ENCODE results near the gene LMTK2.
A peak's percentile ranks its signal among the peaks of the same experiment; 100 is the strongest.

Gene LMTK2

GRCh38 chr7:98251601-98252424, 145.2 kb downstream of the LMTK2 start, which contains the start of gene TECPR1:
Gene TECPR1, minus strand, starts transcription at chr7:98252232. Its CDS starts 6,086 bp downstream, at chr7:98246146.
- Histone ChIP-seq H3K36me3 (ENCODE audit: control insufficient read depth in 4 of 4, insufficient read depth in 4 of 4, low read length in 3 of 4) (peaks cover under 1 to 7% (median 5%) of the 10 kb centered on the region in 4 experiments), H3K27ac (ENCODE audit: insufficient read depth in 1 of 2, low read depth in 1 of 2, low read length in 2 of 2, poor library complexity in 1 of 2, severe bottlenecking in 2 of 2) (peak within 1 kb of the TSS; percentile 46 to 78), H3K27me3 (replicated peaks in 2 of 5; ENCODE audit: control insufficient read depth in 4 of 5, insufficient read depth in 5 of 5, low read length in 4 of 5) (no peaks in the 10 kb centered on the region), H3K4me3 (ENCODE audit: control insufficient read depth in 1 of 7, extremely low read depth in 1 of 7, insufficient read depth in 4 of 7, low read depth in 2 of 7, low read length in 6 of 7) (peak within 1 kb of the TSS; percentile 77 to 95 (median 90)), H3K9me3 (ENCODE audit: control extremely low read depth in 1 of 5, control insufficient read depth in 4 of 5, insufficient read depth in 2 of 5, low read depth in 1 of 5, low read length in 4 of 5) (no peaks in the 10 kb centered on the region), H3K4me1 (ENCODE audit: control extremely low read depth in 1 of 4, control insufficient read depth in 4 of 4, insufficient read depth in 4 of 4, low read length in 3 of 4) (peaks cover 9 to 33% (median 20%) of the 10 kb centered on the region in 4 experiments)
- ChIA-PET POLR2A (no interaction called here), CTCF (interaction anchor here (1.2 kb wide), 1 partner anchor 10 kb away, joined by 3 read pairs; no protein-coding TSS in a partner anchor)
- 0% methylated on average over 60 of the region's 69 CpGs for WGBS (ENCODE audit: insufficient coverage)
- peak; percentile 79 to 88 (median 81) for DNase-seq

- ChIA-PET CTCF (interaction anchor here (1.4 kb wide), 1 partner anchor 15 kb away, joined by 3 read pairs; no protein-coding TSS in a partner anchor), POLR2A (no interaction called here)
- Histone ChIP-seq H3K4me1 (ENCODE audit: control extremely low read depth in 1 of 4, control insufficient read depth in 4 of 4, insufficient read depth in 4 of 4, low read length in 3 of 4) (peaks cover 9 to 33% (median 20%) of the 10 kb centered on the region in 4 experiments), H3K9me3 (ENCODE audit: control extremely low read depth in 1 of 5, control insufficient read depth in 4 of 5, insufficient read depth in 2 of 5, low read depth in 1 of 5, low read length in 4 of 5) (no peaks in the 10 kb centered on the region), H3K4me3 (ENCODE audit: control insufficient read depth in 1 of 7, extremely low read depth in 1 of 7, insufficient read depth in 4 of 7, low read depth in 2 of 7, low read length in 6 of 7) (peak overlapping the region; percentile 77 to 95 (median 90)), H3K27me3 (replicated peaks in 2 of 5; ENCODE audit: control insufficient read depth in 4 of 5, insufficient read depth in 5 of 5, low read length in 4 of 5) (no peaks in the 10 kb centered on the region), H3K27ac (ENCODE audit: insufficient read depth in 1 of 2, low read depth in 1 of 2, low read length in 2 of 2, poor library complexity in 1 of 2, severe bottlenecking in 2 of 2) (peak overlapping the region in 1 of 2 experiments; percentile 73), H3K36me3 (ENCODE audit: control insufficient read depth in 4 of 4, insufficient read depth in 4 of 4, low read length in 3 of 4) (peaks cover 4 to 10% (median 6%) of the 10 kb centered on the region in 4 experiments)
- no peak for DNase-seq
- WGBS (ENCODE audit: insufficient coverage) = 33% methylated on average over 26 of the region's 32 CpGs
Observed at GRCh38 chr7:98252425-98253054, 145.9 kb downstream of the LMTK2 start.

GRCh38 chr7:98254516-98254915, 147.9 kb downstream of the LMTK2 start:
- Histone ChIP-seq H3K9me3 (ENCODE audit: control extremely low read depth in 1 of 5, control insufficient read depth in 4 of 5, insufficient read depth in 2 of 5, low read depth in 1 of 5, low read length in 4 of 5) (no peaks in the 10 kb centered on the region), H3K27me3 (replicated peaks in 2 of 5; ENCODE audit: control insufficient read depth in 4 of 5, insufficient read depth in 5 of 5, low read length in 4 of 5) (no peaks in the 10 kb centered on the region), H3K36me3 (ENCODE audit: control insufficient read depth in 4 of 4, insufficient read depth in 4 of 4, low read length in 3 of 4) (peaks cover 4 to 12% (median 8%) of the 10 kb centered on the region in 4 experiments), H3K4me3 (ENCODE audit: control insufficient read depth in 1 of 7, extremely low read depth in 1 of 7, insufficient read depth in 4 of 7, low read depth in 2 of 7, low read length in 6 of 7) (no peak overlapping the region), H3K4me1 (ENCODE audit: control extremely low read depth in 1 of 4, control insufficient read depth in 4 of 4, insufficient read depth in 4 of 4, low read length in 3 of 4) (peaks cover 9 to 28% (median 20%) of the 10 kb centered on the region in 4 experiments), H3K27ac (ENCODE audit: insufficient read depth in 1 of 2, low read depth in 1 of 2, low read length in 2 of 2, poor library complexity in 1 of 2, severe bottlenecking in 2 of 2) (no peak overlapping the region)
- DNase-seq = no peak
- ChIA-PET CTCF (interaction anchor here (0.7 kb wide), 1 partner anchor 40 kb away, joined by 3 read pairs; no protein-coding TSS in a partner anchor), POLR2A (no interaction called here)
- 100% methylated on average over 4 of the region's 4 CpGs for WGBS (ENCODE audit: insufficient coverage)

- H3K36me3 ChIP-seq (ENCODE audit: control insufficient read depth in 4 of 4, insufficient read depth in 4 of 4, low read length in 3 of 4) = peaks cover 4 to 12% (median 8%) of the 10 kb centered on the region in 4 experiments
- H3K9me3 ChIP-seq (ENCODE audit: control extremely low read depth in 1 of 5, control insufficient read depth in 4 of 5, insufficient read depth in 2 of 5, low read depth in 1 of 5, low read length in 4 of 5) = no peaks in the 10 kb centered on the region
- peaks cover 9 to 28% (median 20%) of the 10 kb centered on the region in 4 experiments for H3K4me1 ChIP-seq (ENCODE audit: control extremely low read depth in 1 of 4, control insufficient read depth in 4 of 4, insufficient read depth in 4 of 4, low read length in 3 of 4)
- WGBS (ENCODE audit: insufficient coverage) = 98% methylated on average over 6 of the region's 11 CpGs
- CTCF ChIA-PET = interaction anchor here (0.7 kb wide), 1 partner anchor 39 kb away, joined by 3 read pairs; no protein-coding TSS in a partner anchor
- no peak overlapping the region for H3K27ac ChIP-seq (ENCODE audit: insufficient read depth in 1 of 2, low read depth in 1 of 2, low read length in 2 of 2, poor library complexity in 1 of 2, severe bottlenecking in 2 of 2)
- no peaks in the 10 kb centered on the region for H3K27me3 ChIP-seq (replicated peaks in 2 of 5; ENCODE audit: control insufficient read depth in 4 of 5, insufficient read depth in 5 of 5, low read length in 4 of 5)
- peak in 2 of 3 donors; percentile 27 to 35 for DNase-seq
- POLR2A ChIA-PET = no interaction called here
- no peak overlapping the region for H3K4me3 ChIP-seq (ENCODE audit: control insufficient read depth in 1 of 7, extremely low read depth in 1 of 7, insufficient read depth in 4 of 7, low read depth in 2 of 7, low read length in 6 of 7)
Observed at GRCh38 chr7:98254951-98255610, 148.4 kb downstream of the LMTK2 start.

- H3K27me3 ChIP-seq (replicated peaks in 2 of 5; ENCODE audit: control insufficient read depth in 4 of 5, insufficient read depth in 5 of 5, low read length in 4 of 5) = no peaks in the 10 kb centered on the region
- peaks cover 2 to 19% (median 11%) of the 10 kb centered on the region in 4 experiments for H3K4me1 ChIP-seq (ENCODE audit: control extremely low read depth in 1 of 4, control insufficient read depth in 4 of 4, insufficient read depth in 4 of 4, low read length in 3 of 4)
- peaks cover 4 to 15% (median 13%) of the 10 kb centered on the region in 4 experiments for H3K36me3 ChIP-seq (ENCODE audit: control insufficient read depth in 4 of 4, insufficient read depth in 4 of 4, low read length in 3 of 4)
- peaks cover 0 to 3% (median 0%) of the 10 kb centered on the region in 5 experiments for H3K9me3 ChIP-seq (ENCODE audit: control extremely low read depth in 1 of 5, control insufficient read depth in 4 of 5, insufficient read depth in 2 of 5, low read depth in 1 of 5, low read length in 4 of 5)
- DNase-seq = no peak
- H3K4me3 ChIP-seq (ENCODE audit: control insufficient read depth in 1 of 7, extremely low read depth in 1 of 7, insufficient read depth in 4 of 7, low read depth in 2 of 7, low read length in 6 of 7) = no peak overlapping the region
- 94% methylated on average over 3 of the region's 7 CpGs for WGBS (ENCODE audit: insufficient coverage)
- ChIA-PET POLR2A (no interaction called here), CTCF (interaction anchor here (1.2 kb wide), 1 partner anchor 14 kb away, joined by 3 read pairs; no protein-coding TSS in a partner anchor)
- no peak overlapping the region for H3K27ac ChIP-seq (ENCODE audit: insufficient read depth in 1 of 2, low read depth in 1 of 2, low read length in 2 of 2, poor library complexity in 1 of 2, severe bottlenecking in 2 of 2)
Observed at GRCh38 chr7:98256431-98256830, 149.8 kb downstream of the LMTK2 start.

- ChIA-PET POLR2A (no interaction called here), CTCF (no interaction called here)
- DNase-seq = no peak
- H3K4me3 ChIP-seq (ENCODE audit: control insufficient read depth in 1 of 7, extremely low read depth in 1 of 7, insufficient read depth in 4 of 7, low read depth in 2 of 7, low read length in 6 of 7) = no peak overlapping the region
- peaks cover 0 to 11% (median 4%) of the 10 kb centered on the region in 4 experiments for H3K4me1 ChIP-seq (ENCODE audit: control extremely low read depth in 1 of 4, control insufficient read depth in 4 of 4, insufficient read depth in 4 of 4, low read length in 3 of 4)
- peaks cover 0 to 6% (median 0%) of the 10 kb centered on the region in 5 experiments for H3K9me3 ChIP-seq (ENCODE audit: control extremely low read depth in 1 of 5, control insufficient read depth in 4 of 5, insufficient read depth in 2 of 5, low read depth in 1 of 5, low read length in 4 of 5)
- no peak overlapping the region for H3K27ac ChIP-seq (ENCODE audit: insufficient read depth in 1 of 2, low read depth in 1 of 2, low read length in 2 of 2, poor library complexity in 1 of 2, severe bottlenecking in 2 of 2)
- no peaks in the 10 kb centered on the region for H3K27me3 ChIP-seq (replicated peaks in 2 of 5; ENCODE audit: control insufficient read depth in 4 of 5, insufficient read depth in 5 of 5, low read length in 4 of 5)
- WGBS (ENCODE audit: insufficient coverage) = 95% methylated on average over 2 of the region's 6 CpGs
- H3K36me3 ChIP-seq (ENCODE audit: control insufficient read depth in 4 of 4, insufficient read depth in 4 of 4, low read length in 3 of 4) = peaks cover 4 to 16% (median 14%) of the 10 kb centered on the region in 4 experiments
Observed at GRCh38 chr7:98257701-98258100, 151.0 kb downstream of the LMTK2 start.
